ENCODE measurements around the gene INPP1. TPM values are rescaled to one million over a fixed set of nuclear protein-coding genes. Genes with fewer than 3 reads are reported as not detected.

Gene INPP1
- total RNA-seq, 2 donors from 2014 or later: 35.3 to 39.2 TPM

DNA sequence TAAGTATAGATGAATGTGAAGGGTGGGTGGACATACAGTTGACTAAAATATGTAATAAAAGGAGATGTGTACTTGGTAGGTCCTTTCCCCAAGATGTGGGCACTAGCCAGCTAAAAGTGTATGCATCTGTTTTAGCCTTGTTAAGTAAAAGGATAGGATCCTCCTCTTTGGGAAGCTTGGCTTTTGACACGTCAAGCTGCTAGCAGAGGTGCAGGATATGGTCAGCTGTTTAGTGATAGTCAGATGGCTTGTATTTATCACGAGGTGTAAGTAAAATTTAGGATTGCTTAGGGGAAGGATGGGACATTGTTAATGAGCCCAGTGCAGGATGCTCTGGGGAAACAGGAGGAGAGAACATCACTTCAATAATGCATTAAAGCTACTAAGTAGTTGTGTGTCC, 66.2 kb downstream of the INPP1 start:
- H3K4me1 ChIP-seq: peaks cover 7% of the 10 kb centered on the region
- no peaks in the 10 kb centered on the region for H3K9me3 ChIP-seq
- TF ChIP-seq, protein P1, sequence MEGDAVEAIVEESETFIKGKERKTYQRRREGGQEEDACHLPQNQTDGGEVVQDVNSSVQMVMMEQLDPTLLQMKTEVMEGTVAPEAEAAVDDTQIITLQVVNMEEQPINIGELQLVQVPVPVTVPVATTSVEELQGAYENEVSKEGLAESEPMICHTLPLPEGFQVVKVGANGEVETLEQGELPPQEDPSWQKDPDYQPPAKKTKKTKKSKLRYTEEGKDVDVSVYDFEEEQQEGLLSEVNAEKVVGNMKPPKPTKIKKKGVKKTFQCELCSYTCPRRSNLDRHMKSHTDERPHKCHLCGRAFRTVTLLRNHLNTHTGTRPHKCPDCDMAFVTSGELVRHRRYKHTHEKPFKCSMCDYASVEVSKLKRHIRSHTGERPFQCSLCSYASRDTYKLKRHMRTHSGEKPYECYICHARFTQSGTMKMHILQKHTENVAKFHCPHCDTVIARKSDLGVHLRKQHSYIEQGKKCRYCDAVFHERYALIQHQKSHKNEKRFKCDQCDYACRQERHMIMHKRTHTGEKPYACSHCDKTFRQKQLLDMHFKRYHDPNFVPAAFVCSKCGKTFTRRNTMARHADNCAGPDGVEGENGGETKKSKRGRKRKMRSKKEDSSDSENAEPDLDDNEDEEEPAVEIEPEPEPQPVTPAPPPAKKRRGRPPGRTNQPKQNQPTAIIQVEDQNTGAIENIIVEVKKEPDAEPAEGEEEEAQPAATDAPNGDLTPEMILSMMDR (IDR thresholded peaks at IDR 0.05): no peak
- H3K4me3 ChIP-seq: no peak overlapping the region
- H3K36me3 ChIP-seq: no peaks in the 10 kb centered on the region
- H3K9ac ChIP-seq (ENCODE audit: low read depth in 2 of 2, low read length in 2 of 2): peak overlapping the region in 1 of 2 donors; percentile 83
- intact Hi-C loops (cut with DNase I): no loop called here
- H3K27me3 ChIP-seq: no peaks in the 10 kb centered on the region
- DNase-seq: no peak
- no peak overlapping the region for H3K27ac ChIP-seq

DNA sequence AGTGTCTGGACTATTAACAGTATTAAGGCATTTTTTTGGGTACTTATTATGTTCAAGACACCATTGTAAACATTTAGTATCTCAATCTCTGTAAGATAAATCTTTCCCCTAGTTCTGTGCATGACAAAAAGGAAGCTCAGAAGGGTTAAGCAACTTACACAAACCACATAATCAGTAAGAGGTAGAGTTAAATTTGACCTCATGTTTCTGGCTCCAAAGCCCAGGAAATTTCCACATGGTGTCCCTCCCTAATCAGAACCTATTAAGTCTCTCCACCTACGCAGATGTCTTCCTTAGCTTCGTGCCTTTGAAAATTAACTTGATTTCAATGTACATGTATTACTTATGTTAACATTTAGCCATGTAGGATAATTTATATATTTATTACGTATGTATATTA, 66.8 kb downstream of the INPP1 start:
- H3K4me1 ChIP-seq: peaks cover 7% of the 10 kb centered on the region
- intact Hi-C loops (cut with DNase I): no loop called here
- no peak overlapping the region for H3K27ac ChIP-seq

DNA sequence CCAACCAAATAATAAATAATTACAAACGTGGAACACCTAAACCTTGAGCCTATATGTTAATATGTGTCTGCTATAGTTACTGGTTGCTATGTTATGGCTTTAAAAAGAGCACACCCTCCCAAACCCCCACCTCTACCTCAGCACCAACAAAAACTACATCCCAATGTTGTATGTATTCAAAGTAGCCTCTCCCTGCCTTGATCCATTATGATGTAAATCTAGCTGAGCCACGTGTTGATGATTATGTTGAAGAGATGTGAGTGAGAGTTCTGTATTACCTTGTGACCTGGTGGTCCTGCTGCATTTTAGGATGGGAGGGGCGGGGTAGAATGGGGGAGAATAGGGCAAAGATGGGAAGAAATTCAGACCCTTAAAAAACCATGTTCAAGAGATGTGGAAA, 69.6 kb downstream of the INPP1 start:
- intact Hi-C loops (cut with DNase I): no loop called here
- Histone ChIP-seq H3K27me3 (no peaks in the 10 kb centered on the region), H3K4me1 (peaks cover 16% of the 10 kb centered on the region), H3K9me3 (no peaks in the 10 kb centered on the region), H3K27ac (no peak overlapping the region), H3K36me3 (no peaks in the 10 kb centered on the region), H3K4me3 (no peak overlapping the region), H3K9ac (ENCODE audit: low read depth in 2 of 2, low read length in 2 of 2) (no peak overlapping the region)
- TF ChIP-seq, protein P1 (IDR thresholded peaks at IDR 0.05): no peak
- DNase-seq: no peak

More for the DNA sequence above, 66.8 kb downstream of the INPP1 start:
- no peaks in the 10 kb centered on the region for H3K9me3 ChIP-seq
- no peak for DNase-seq
- no peak overlapping the region for H3K4me3 ChIP-seq
- H3K36me3 ChIP-seq: no peaks in the 10 kb centered on the region
- TF ChIP-seq, protein P1 (IDR thresholded peaks at IDR 0.05): no peak
- no peaks in the 10 kb centered on the region for H3K27me3 ChIP-seq
- no peak overlapping the region for H3K9ac ChIP-seq (ENCODE audit: low read depth in 2 of 2, low read length in 2 of 2)

DNA sequence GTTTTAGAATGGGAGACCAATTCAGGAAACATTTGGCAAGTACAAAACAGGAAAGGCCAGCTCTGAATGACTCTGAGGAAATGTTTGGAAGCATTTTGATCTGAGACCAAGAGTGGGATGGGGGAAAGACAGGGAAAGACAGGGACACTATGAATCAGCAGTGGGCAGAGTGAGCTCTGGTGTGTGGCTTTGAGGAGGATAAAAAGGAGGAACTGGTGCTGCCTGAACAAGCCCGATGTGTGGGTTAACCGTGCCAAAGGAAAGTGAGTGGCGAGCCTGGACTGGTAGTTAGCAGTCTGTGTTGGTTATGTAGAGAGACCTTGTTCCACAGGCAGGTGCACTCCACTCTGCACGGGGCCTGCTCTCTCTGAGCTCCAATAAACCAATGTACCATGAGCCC, 70.0 kb downstream of the INPP1 start:
- intact Hi-C loops (cut with DNase I): no loop called here
- no peaks in the 10 kb centered on the region for H3K27me3 ChIP-seq
- H3K9ac ChIP-seq (ENCODE audit: low read depth in 2 of 2, low read length in 2 of 2): no peak overlapping the region
- H3K4me1 ChIP-seq: peaks cover 16% of the 10 kb centered on the region
- H3K9me3 ChIP-seq: no peaks in the 10 kb centered on the region
- no peak overlapping the region for H3K27ac ChIP-seq
- H3K4me3 ChIP-seq: no peak overlapping the region
- DNase-seq: no peak
- H3K36me3 ChIP-seq: no peaks in the 10 kb centered on the region
- TF ChIP-seq, protein P1 (IDR thresholded peaks at IDR 0.05): no peak

DNA sequence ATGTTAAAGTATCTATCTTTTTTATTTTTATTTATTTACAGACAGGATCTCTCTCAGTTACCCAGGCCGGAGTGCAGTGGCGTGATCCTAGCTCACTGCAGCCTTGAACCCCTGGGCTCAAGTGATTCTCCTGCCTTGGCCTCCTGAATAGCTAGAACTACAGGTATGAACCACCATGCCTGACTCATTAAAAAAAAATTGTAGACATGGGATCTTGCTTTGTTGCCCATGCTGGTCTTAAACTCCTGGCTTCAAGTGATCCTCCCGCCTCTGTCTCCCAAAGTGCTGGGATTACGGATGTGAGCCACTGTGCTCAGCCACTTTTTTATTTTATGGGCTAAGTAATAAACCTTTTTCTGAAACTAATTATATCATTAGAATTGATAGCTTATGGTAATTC, 71.9 kb downstream of the INPP1 start:
- Histone ChIP-seq H3K9me3 (no peaks in the 10 kb centered on the region), H3K27me3 (no peaks in the 10 kb centered on the region), H3K4me3 (no peak overlapping the region), H3K36me3 (no peaks in the 10 kb centered on the region), H3K27ac (peak overlapping the region; percentile 19), H3K9ac (ENCODE audit: low read depth in 2 of 2, low read length in 2 of 2) (no peak overlapping the region), H3K4me1 (peaks cover 16% of the 10 kb centered on the region)
- TF ChIP-seq, protein P1 (IDR thresholded peaks at IDR 0.05): no peak
- DNase-seq: no peak
- intact Hi-C loops (cut with DNase I): no loop called here
